HG02981 (cell line): ENCODE results near the gene SYCN.
"Not testable (repeated sequence)": the region's sequence is repeated elsewhere in the genome, so short reads cannot be mapped to it uniquely, and the experiment has no call there.

Experiments used
- ATAC-seq: cut with Tn5 transposase; IDR thresholded peaks from one replicate; pipeline ENCODE4 v1.9.1; 2021; ENCODE audit warnings: mild to moderate bottlenecking, moderate library complexity; ENCODE audit not compliant: unreplicated experiment

SYCN gene

GRCh38 chr19:39230096-39230764 is 26.2 kb upstream of the SYCN start:
- ATAC-seq = no peak

- ATAC-seq = no peak
These were observed 20.8 kb upstream of the SYCN start for GRCh38 chr19:39224910-39225309.

GRCh38 chr19:39223703-39224279 is 19.7 kb upstream of the SYCN start:
- no peak for ATAC-seq

GRCh38 chr19:39219108-39219507 is 15.0 kb upstream of the SYCN start:
- not testable (repeated sequence) for ATAC-seq

- ATAC-seq = no peak
These were observed 14.4 kb upstream of the SYCN start for GRCh38 chr19:39218230-39219007.

- ATAC-seq = no peak
These were observed 13.0 kb upstream of the SYCN start for GRCh38 chr19:39217094-39217493.

GRCh38 chr19:39215323-39215722 is 11.3 kb upstream of the SYCN start:
- not testable (repeated sequence) for ATAC-seq

- ATAC-seq = no peak
These were observed 8.3 kb upstream of the SYCN start for GRCh38 chr19:39212375-39212742.

GRCh38 chr19:39211731-39212374 is 7.8 kb upstream of the SYCN start:
- ATAC-seq = no peak

GRCh38 chr19:39209196-39209595 is 5.1 kb upstream of the SYCN start:
- ATAC-seq = no peak

GRCh38 chr19:39208175-39208795 is 4.2 kb upstream of the SYCN start:
- no peak for ATAC-seq

GRCh38 chr19:39207293-39207836 is 3.3 kb upstream of the SYCN start:
- no peak for ATAC-seq

- ATAC-seq = no peak
These were observed 2.1 kb upstream of the SYCN start for GRCh38 chr19:39206122-39206521.

- ATAC-seq = no peak
These were observed 1.3 kb upstream of the SYCN start for GRCh38 chr19:39205449-39205764.

- no peak for ATAC-seq
These were observed 1.1 kb downstream of the SYCN start for GRCh38 chr19:39202998-39203355.

- no peak for ATAC-seq
These were observed 3.3 kb downstream of the SYCN start for GRCh38 chr19:39200803-39201115.

- no peak for ATAC-seq
These were observed 3.8 kb downstream of the SYCN start for GRCh38 chr19:39200066-39200802.

- no peak for ATAC-seq
These were observed 5.0 kb downstream of the SYCN start for GRCh38 chr19:39199025-39199424.

- no peak for ATAC-seq
These were observed 6.3 kb downstream of the SYCN start for GRCh38 chr19:39197808-39198207.

GRCh38 chr19:39196860-39197562 is 7.1 kb downstream of the SYCN start, which contains the start of gene NCCRP1:
NCCRP1 (plus strand) TSS chr19:39196964; CDS start chr19:39196983, 19 bp downstream.
- ATAC-seq = no peak
